Immature natural killer cell (primary cell): ENCODE results near the gene FGA. TPM values are rescaled to one million over a fixed set of nuclear protein-coding genes. Genes with fewer than 3 reads are reported as not detected.

ENCODE experiments used
- DNase-seq, 3 donors: peaks; one replicate each; pipeline ENCODE4 v3.0.0; 2022; ENCODE audit warnings: mixed read lengths in 1 of 3
- H3K27ac Mint-ChIP-seq, 6 donors: one replicate each; pipeline ENCODE4 v1.8.0; 2020; ENCODE audit warnings: mixed read lengths in 6 of 6, mild to moderate bottlenecking in 5 of 6, inconsistent platforms in 4 of 6, moderate library complexity in 3 of 6
- H3K27me3 Mint-ChIP-seq, 3 donors: one replicate each; pipeline ENCODE4 v1.8.0; 2020 to 2021; ENCODE audit warnings: low read depth in 3 of 3, mild to moderate bottlenecking in 3 of 3, mixed read lengths in 3 of 3, moderate library complexity in 3 of 3, inconsistent platforms in 1 of 3
- H3K36me3 Mint-ChIP-seq, 3 donors: one replicate each; pipeline ENCODE4 v1.8.0; 2020; ENCODE audit warnings: mixed read lengths in 3 of 3, inconsistent platforms in 2 of 3, mild to moderate bottlenecking in 2 of 3
- H3K4me1 Mint-ChIP-seq, 2 donors: one replicate each; pipeline ENCODE4 v1.8.0; 2020; ENCODE audit warnings: inconsistent platforms in 2 of 2, mild to moderate bottlenecking in 2 of 2, mixed read lengths in 2 of 2, moderate library complexity in 1 of 2
- H3K4me3 Mint-ChIP-seq, 5 donors: one replicate each; pipeline ENCODE4 v1.8.0; 2020; ENCODE audit warnings: mild to moderate bottlenecking in 5 of 5, mixed read lengths in 5 of 5, inconsistent platforms in 3 of 5, moderate library complexity in 3 of 5
- H3K9me3 Mint-ChIP-seq, 6 donors: one replicate each; pipeline ENCODE4 v1.8.0; 2020; ENCODE audit warnings: mild to moderate bottlenecking in 6 of 6, mixed read lengths in 6 of 6, inconsistent platforms in 4 of 6, moderate library complexity in 3 of 6
- polyA plus RNA-seq, 3 donors: library from polyadenylated mRNA; unstranded; fragments of 300-500 nt; fragmentation: Illumina TruSeq; gene quantifications; one replicate each; pipeline ENCODE4 v1.2.3, GENCODE V29; 2021

Gene FGA
- polyA plus RNA-seq, 3 donors from 2014 or later: not detected

GRCh38 chr4:154582723-154583122, 7.8 kb downstream of the FGA start:
- H3K9me3 Mint-ChIP-seq: no peaks in the 10 kb centered on the region
- DNase-seq: no peak
- no peaks in the 10 kb centered on the region for H3K36me3 Mint-ChIP-seq
- no peak overlapping the region for H3K4me3 Mint-ChIP-seq
- no peaks in the 10 kb centered on the region for H3K4me1 Mint-ChIP-seq
- H3K27ac Mint-ChIP-seq: no peak overlapping the region
- H3K27me3 Mint-ChIP-seq: peaks cover 1 to 10% (median 5%) of the 10 kb centered on the region in 3 donors

GRCh38 chr4:154579927-154580326, 10.6 kb downstream of the FGA start:
- H3K36me3 Mint-ChIP-seq: no peaks in the 10 kb centered on the region
- no peak overlapping the region for H3K4me3 Mint-ChIP-seq
- peaks cover 5 to 13% (median 6%) of the 10 kb centered on the region in 3 donors for H3K27me3 Mint-ChIP-seq
- H3K27ac Mint-ChIP-seq: no peak overlapping the region
- H3K9me3 Mint-ChIP-seq: no peaks in the 10 kb centered on the region
- no peaks in the 10 kb centered on the region for H3K4me1 Mint-ChIP-seq
- DNase-seq: no peak

GRCh38 chr4:154578919-154579318, 11.6 kb downstream of the FGA start:
- Mint-ChIP-seq H3K9me3 (no peaks in the 10 kb centered on the region), H3K4me3 (no peak overlapping the region), H3K27ac (no peak overlapping the region), H3K27me3 (peaks cover 5 to 13% (median 6%) of the 10 kb centered on the region in 3 donors), H3K36me3 (no peaks in the 10 kb centered on the region), H3K4me1 (no peaks in the 10 kb centered on the region)
- DNase-seq: no peak

- no peak for DNase-seq
- H3K27me3 Mint-ChIP-seq: peaks cover 0 to 13% (median 6%) of the 10 kb centered on the region in 3 donors
- H3K4me1 Mint-ChIP-seq: no peaks in the 10 kb centered on the region
- no peaks in the 10 kb centered on the region for H3K36me3 Mint-ChIP-seq
- H3K27ac Mint-ChIP-seq: no peak overlapping the region
- no peaks in the 10 kb centered on the region for H3K9me3 Mint-ChIP-seq
- H3K4me3 Mint-ChIP-seq: no peak overlapping the region
Measured at GRCh38 chr4:154577324-154577723, 13.2 kb downstream of the FGA start.

GRCh38 chr4:154574311-154574710, 16.2 kb downstream of the FGA start:
- Mint-ChIP-seq H3K4me1 (no peaks in the 10 kb centered on the region), H3K27me3 (peaks cover 2 to 7% (median 6%) of the 10 kb centered on the region in 3 donors), H3K36me3 (no peaks in the 10 kb centered on the region), H3K4me3 (no peak overlapping the region), H3K9me3 (no peaks in the 10 kb centered on the region), H3K27ac (no peak overlapping the region)
- no peak for DNase-seq

- Mint-ChIP-seq H3K27me3 (peaks cover 2 to 6% (median 3%) of the 10 kb centered on the region in 3 donors), H3K4me3 (no peak overlapping the region)
Measured at GRCh38 chr4:154573190-154573870, 17.2 kb downstream of the FGA start.

GRCh38 chr4:154569584-154569983, 21.0 kb downstream of the FGA start:
- Mint-ChIP-seq H3K4me3 (no peak overlapping the region), H3K27ac (no peak overlapping the region), H3K9me3 (no peaks in the 10 kb centered on the region), H3K4me1 (no peaks in the 10 kb centered on the region), H3K27me3 (peaks cover 0 to 2% (median 0%) of the 10 kb centered on the region in 3 donors), H3K36me3 (no peaks in the 10 kb centered on the region)
- DNase-seq: no peak

More at GRCh38 chr4:154573190-154573870, 17.2 kb downstream of the FGA start:
- Mint-ChIP-seq H3K36me3 (no peaks in the 10 kb centered on the region), H3K4me1 (no peaks in the 10 kb centered on the region), H3K27ac (no peak overlapping the region), H3K9me3 (no peaks in the 10 kb centered on the region)
- no peak for DNase-seq

GRCh38 chr4:154569028-154569427, 21.5 kb downstream of the FGA start:
- no peaks in the 10 kb centered on the region for H3K9me3 Mint-ChIP-seq
- no peaks in the 10 kb centered on the region for H3K36me3 Mint-ChIP-seq
- H3K4me1 Mint-ChIP-seq: no peaks in the 10 kb centered on the region
- DNase-seq: no peak
- no peak overlapping the region for H3K27ac Mint-ChIP-seq
- H3K4me3 Mint-ChIP-seq: no peak overlapping the region
- H3K27me3 Mint-ChIP-seq: peaks cover 0 to 2% (median 0%) of the 10 kb centered on the region in 3 donors

GRCh38 chr4:154566639-154567204, 23.8 kb downstream of the FGA start:
- H3K27ac Mint-ChIP-seq: no peak overlapping the region
- H3K4me3 Mint-ChIP-seq: no peak overlapping the region
- no peak for DNase-seq
- H3K27me3 Mint-ChIP-seq: peaks cover 0 to under 1% (median 0%) of the 10 kb centered on the region in 3 donors
- H3K4me1 Mint-ChIP-seq: no peaks in the 10 kb centered on the region
- H3K9me3 Mint-ChIP-seq: no peaks in the 10 kb centered on the region
- H3K36me3 Mint-ChIP-seq: no peaks in the 10 kb centered on the region

- H3K9me3 Mint-ChIP-seq: no peaks in the 10 kb centered on the region
- no peaks in the 10 kb centered on the region for H3K4me1 Mint-ChIP-seq
- no peaks in the 10 kb centered on the region for H3K27me3 Mint-ChIP-seq
- no peak overlapping the region for H3K4me3 Mint-ChIP-seq
- no peak overlapping the region for H3K27ac Mint-ChIP-seq
- DNase-seq: no peak
- no peaks in the 10 kb centered on the region for H3K36me3 Mint-ChIP-seq
Measured at GRCh38 chr4:154565704-154566103, 24.8 kb downstream of the FGA start.

- Mint-ChIP-seq H3K9me3 (no peaks in the 10 kb centered on the region), H3K36me3 (no peaks in the 10 kb centered on the region), H3K4me1 (no peaks in the 10 kb centered on the region), H3K27me3 (peaks cover 0 to 3% (median 0%) of the 10 kb centered on the region in 3 donors), H3K27ac (no peak overlapping the region), H3K4me3 (no peak overlapping the region)
- no peak for DNase-seq
Measured at GRCh38 chr4:154564311-154564710, 26.2 kb downstream of the FGA start.

GRCh38 chr4:154562697-154563254, 27.8 kb downstream of the FGA start, which contains the start of gene FGB:
FGB (plus strand) TSS chr4:154563011; CDS start chr4:154563019, 8 bp downstream.
- H3K36me3 Mint-ChIP-seq: no peaks in the 10 kb centered on the region
- H3K27ac Mint-ChIP-seq: no peak within 1 kb of the TSS
- H3K4me1 Mint-ChIP-seq: no peaks in the 10 kb centered on the region
- H3K9me3 Mint-ChIP-seq: no peaks in the 10 kb centered on the region
- H3K27me3 Mint-ChIP-seq: peaks cover 0 to 5% (median 2%) of the 10 kb centered on the region in 3 donors
- no peak for DNase-seq
- H3K4me3 Mint-ChIP-seq: no peak within 1 kb of the TSS

- no peak for DNase-seq
- no peak overlapping the region for H3K4me3 Mint-ChIP-seq
- H3K27ac Mint-ChIP-seq: no peak overlapping the region
- peaks cover 0 to 5% (median 2%) of the 10 kb centered on the region in 3 donors for H3K27me3 Mint-ChIP-seq
- no peaks in the 10 kb centered on the region for H3K9me3 Mint-ChIP-seq
- H3K36me3 Mint-ChIP-seq: no peaks in the 10 kb centered on the region
- H3K4me1 Mint-ChIP-seq: no peaks in the 10 kb centered on the region
Measured at GRCh38 chr4:154560824-154561231, 29.7 kb downstream of the FGA start.

- DNase-seq: no peak
- Mint-ChIP-seq H3K4me1 (no peaks in the 10 kb centered on the region), H3K27ac (no peak overlapping the region), H3K36me3 (no peaks in the 10 kb centered on the region), H3K27me3 (peaks cover 0 to 5% (median 2%) of the 10 kb centered on the region in 3 donors), H3K9me3 (no peaks in the 10 kb centered on the region), H3K4me3 (no peak overlapping the region)
Measured at GRCh38 chr4:154560419-154560801, 30.1 kb downstream of the FGA start.
